Tibial artery (tissue), 4 donors: Measurements from ENCODE around the gene PICK1.

Experiments
- DNase-seq, 2 donors: peaks; one replicate each; pipeline ENCODE4 v3.0.0-alpha.2; 2019
- H3K27ac ChIP-seq, 2 donors: fragments of 200-600 bp; sonication (generic) in 1 of 2; 1 replicate in 1 of 2; 2 replicates in 1 of 2; pipeline ENCODE4 v1.5.1; 2018 to 2019; ENCODE audit warnings: mild to moderate bottlenecking in 1 of 2
- H3K27me3 ChIP-seq, 2 donors: fragments of 200-600 bp; sonication (generic) in 1 of 2; one replicate each; pipeline versions ENCODE4 v1.5.1 to v1.6.0; 2016 to 2019
- H3K36me3 ChIP-seq, 3 donors: fragments of 200-600 bp; sonication (generic) in 2 of 3; one replicate each; pipeline ENCODE4 v1.5.1; 2016 to 2019; ENCODE audit warnings: mild to moderate bottlenecking in 2 of 3
- H3K4me1 ChIP-seq, 4 donors: fragments of 200-600 bp; sonication (generic) in 2 of 4; 1 replicate in 3 of 4; 2 replicates in 1 of 4; pipeline ENCODE4 v1.5.1; 2016 to 2019
- H3K4me3 ChIP-seq, 2 donors: fragments of 200-600 bp; sonication (generic) in 1 of 2; 1 replicate in 1 of 2; 2 replicates in 1 of 2; pipeline ENCODE4 v1.5.1; 2018 to 2019; ENCODE audit warnings: mild to moderate bottlenecking in 2 of 2
- H3K9me3 ChIP-seq, 3 donors: fragments of 200-600 bp; sonication (generic) in 1 of 3; one replicate each; pipeline ENCODE4 v1.5.1; 2016 to 2019
- intact Hi-C: fragments of 100-400 bp; cut with DNase I; formaldehyde crosslinking; loops from one replicate; pipeline ENCODE4 v1.15.0; 2023; ENCODE audit warnings: low total_unique reads
- TF ChIP-seq, protein P1 (sequence below), 2 experiments: fragments of 200-600 bp in 1 of 2; fragments of 450-650 bp in 1 of 2; IDR thresholded peaks; one replicate each; pipeline ENCODE4 v1.5.1; 2017 to 2019; ENCODE audit warnings: antibody characterized with exemption in 2 of 2, mild to moderate bottlenecking in 1 of 2, moderate library complexity in 1 of 2

Gene PICK1

DNA sequence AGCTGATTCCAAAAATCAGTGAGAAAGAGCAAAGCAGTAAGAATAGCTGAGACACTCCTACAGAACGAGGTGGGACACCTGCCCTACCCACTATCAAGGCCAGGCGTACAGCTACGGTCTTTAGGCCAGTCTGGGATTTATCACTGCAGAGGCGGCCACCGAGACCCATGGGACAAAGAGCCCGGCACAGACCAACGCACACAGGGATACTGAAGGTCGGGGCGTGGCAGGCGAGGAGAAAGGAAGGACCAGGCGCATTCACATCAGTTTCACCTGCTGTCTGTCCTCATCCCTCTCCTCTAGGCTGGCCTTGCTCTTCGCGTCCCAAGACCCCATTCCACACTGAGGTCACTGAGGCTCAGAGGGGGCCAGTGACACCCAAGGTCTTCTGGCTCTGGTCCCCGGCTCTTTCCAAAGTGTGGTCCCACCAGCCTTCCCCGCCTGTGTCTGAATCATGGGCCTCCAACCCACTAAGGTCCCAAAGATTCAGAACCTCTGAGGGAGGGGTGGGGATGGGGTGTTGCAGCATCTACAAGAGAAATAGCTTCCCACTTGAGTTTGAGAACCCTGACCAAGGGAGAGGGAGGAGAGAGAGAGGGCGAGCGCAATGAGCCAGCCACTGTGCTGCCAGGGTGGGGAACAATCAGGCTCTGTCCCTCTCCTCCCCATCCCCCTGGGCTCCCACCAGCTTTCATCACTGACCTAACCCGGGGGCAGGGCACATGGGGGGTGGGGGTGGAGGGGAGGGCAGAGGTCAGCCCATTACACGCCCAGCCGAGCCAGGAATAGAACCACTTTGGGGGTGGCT, 7.2 kb upstream of the PICK1 start:
- H3K36me3 ChIP-seq, result no peaks in the 10 kb centered on the region
- TF ChIP-seq, protein P1, sequence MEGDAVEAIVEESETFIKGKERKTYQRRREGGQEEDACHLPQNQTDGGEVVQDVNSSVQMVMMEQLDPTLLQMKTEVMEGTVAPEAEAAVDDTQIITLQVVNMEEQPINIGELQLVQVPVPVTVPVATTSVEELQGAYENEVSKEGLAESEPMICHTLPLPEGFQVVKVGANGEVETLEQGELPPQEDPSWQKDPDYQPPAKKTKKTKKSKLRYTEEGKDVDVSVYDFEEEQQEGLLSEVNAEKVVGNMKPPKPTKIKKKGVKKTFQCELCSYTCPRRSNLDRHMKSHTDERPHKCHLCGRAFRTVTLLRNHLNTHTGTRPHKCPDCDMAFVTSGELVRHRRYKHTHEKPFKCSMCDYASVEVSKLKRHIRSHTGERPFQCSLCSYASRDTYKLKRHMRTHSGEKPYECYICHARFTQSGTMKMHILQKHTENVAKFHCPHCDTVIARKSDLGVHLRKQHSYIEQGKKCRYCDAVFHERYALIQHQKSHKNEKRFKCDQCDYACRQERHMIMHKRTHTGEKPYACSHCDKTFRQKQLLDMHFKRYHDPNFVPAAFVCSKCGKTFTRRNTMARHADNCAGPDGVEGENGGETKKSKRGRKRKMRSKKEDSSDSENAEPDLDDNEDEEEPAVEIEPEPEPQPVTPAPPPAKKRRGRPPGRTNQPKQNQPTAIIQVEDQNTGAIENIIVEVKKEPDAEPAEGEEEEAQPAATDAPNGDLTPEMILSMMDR (IDR thresholded peaks at IDR 0.05), result no peak
- H3K9me3 ChIP-seq, result no peaks in the 10 kb centered on the region
- intact Hi-C loops, result loop anchor here (5.0 kb wide), 2 partner anchors 302 to 522 kb away; partner anchors contain the start of gene DMC1
- peaks cover 0 to 7% (median 3%) of the 10 kb centered on the region in 4 donors for H3K4me1 ChIP-seq
- no peak overlapping the region for H3K4me3 ChIP-seq
- H3K27me3 ChIP-seq, result peaks cover 0 to 22% of the 10 kb centered on the region in 2 donors
- no peak overlapping the region for H3K27ac ChIP-seq
- DNase-seq, result no peak

DNA sequence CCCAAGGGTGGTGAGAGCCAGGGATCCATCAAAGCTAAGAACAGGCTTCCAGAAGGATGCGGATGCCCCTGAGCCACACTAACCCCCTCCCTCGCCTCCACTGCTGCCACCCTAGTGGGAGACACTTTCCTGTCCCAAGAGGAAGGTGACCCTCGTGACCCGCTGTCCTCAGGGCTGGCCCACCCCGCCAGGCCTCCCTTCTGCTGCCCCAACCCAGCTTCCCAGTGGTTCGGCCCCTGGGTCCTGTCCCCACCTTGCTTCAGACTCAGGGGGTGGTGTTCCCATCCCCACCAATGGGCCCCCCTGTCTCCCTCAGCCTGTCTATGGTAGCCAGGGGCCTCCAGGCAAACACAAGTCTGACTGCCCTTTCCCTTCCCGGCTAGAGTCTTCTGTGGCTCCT, 6.5 kb upstream of the PICK1 start:
- TF ChIP-seq, protein P1 (IDR thresholded peaks at IDR 0.05), result no peak
- intact Hi-C loops, result loop anchor here (5.0 kb wide), 2 partner anchors 302 to 522 kb away; partner anchors contain the start of gene DMC1
- H3K4me1 ChIP-seq, result peaks cover 0 to 7% (median 3%) of the 10 kb centered on the region in 4 donors
- H3K27ac ChIP-seq, result no peak overlapping the region
- H3K36me3 ChIP-seq, result no peaks in the 10 kb centered on the region
- H3K4me3 ChIP-seq, result no peak overlapping the region
- H3K9me3 ChIP-seq, result no peaks in the 10 kb centered on the region
- no peak for DNase-seq
- H3K27me3 ChIP-seq, result peaks cover 0 to 22% of the 10 kb centered on the region in 2 donors

DNA sequence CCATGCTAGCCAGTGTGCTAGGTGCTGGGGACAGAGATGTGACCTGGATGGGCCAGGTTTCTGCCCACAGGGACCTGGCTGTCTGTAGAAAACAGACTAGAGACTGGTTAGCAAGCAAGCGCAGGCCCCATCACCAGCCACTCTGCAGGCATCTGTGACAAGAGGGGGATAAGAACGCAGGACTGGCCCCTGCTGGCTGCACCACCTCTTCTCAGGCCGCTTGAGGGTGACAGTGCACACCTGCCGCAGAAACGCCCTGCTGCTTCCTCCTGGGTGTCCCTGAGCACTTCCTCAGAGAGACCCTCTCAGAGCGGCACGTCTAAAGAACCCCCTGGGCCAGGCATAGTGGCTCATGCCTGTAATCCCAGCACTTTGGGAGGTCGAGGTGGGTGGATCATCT, 5.9 kb upstream of the PICK1 start:
- TF ChIP-seq, protein P1 (IDR thresholded peaks at IDR 0.05), result no peak
- no peaks in the 10 kb centered on the region for H3K36me3 ChIP-seq
- intact Hi-C loops, result loop anchor here (5.0 kb wide), 2 partner anchors 301 to 521 kb away; partner anchors contain the start of gene DMC1
- peaks cover 0 to 9% (median 3%) of the 10 kb centered on the region in 4 donors for H3K4me1 ChIP-seq
- H3K9me3 ChIP-seq, result no peaks in the 10 kb centered on the region
- DNase-seq, result no peak
- H3K4me3 ChIP-seq, result no peak overlapping the region
- H3K27ac ChIP-seq, result no peak overlapping the region
- H3K27me3 ChIP-seq, result peaks cover 0 to 21% of the 10 kb centered on the region in 2 donors

DNA sequence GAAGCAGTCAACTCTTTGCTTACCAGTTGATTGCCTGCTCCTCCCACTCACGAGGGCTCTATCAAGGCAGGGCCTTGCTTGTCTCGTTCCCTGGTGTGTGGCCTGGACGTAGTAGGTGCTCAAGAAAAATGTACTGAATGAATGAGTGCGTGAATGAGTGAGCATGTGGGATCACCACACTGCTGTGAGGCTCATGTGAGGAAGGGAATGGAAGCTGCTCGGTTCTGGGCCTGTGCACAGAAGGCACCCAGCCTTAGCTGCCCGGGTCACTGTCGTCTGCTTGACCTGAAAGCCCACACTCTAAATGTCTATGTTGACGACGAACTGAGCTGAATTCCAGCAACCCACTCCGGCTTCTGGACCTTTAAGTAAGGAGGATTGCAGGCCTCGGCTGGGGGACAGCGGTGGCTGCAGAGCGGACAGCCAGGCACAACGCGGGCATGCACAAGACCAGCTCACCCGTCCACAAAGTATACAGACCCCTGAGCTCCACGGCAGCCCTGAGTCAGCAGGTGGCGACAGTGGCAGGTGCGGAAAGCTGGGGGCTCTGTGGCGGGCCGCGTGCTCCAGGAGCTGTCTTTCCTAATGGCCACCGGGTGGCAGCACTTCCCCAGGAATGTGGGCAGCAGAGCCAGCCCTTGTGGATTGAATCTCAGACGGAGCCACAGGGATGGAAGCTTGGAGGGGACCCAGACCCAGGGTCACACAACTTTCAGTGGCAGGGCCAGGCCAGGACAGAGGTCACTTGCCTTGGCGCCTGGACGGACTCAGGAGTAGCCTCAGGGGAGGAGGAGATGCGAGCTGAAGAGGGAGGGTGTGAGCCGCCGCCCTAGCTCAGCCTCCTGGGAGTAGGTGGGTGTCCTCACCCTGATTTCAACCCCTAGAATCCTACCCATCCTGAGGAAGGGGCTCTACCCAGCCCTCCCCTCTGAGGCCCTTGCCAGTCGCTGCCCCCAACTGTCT, 5.0 kb upstream of the PICK1 start:
- peak; percentile 69 to 83 for DNase-seq
- TF ChIP-seq, protein P1 (IDR thresholded peaks at IDR 0.05), result peak; percentile 78 to 90
- Histone ChIP-seq H3K4me1 (peaks cover 0 to 17% (median 9%) of the 10 kb centered on the region in 4 donors), H3K36me3 (no peaks in the 10 kb centered on the region), H3K27me3 (peaks cover 0 to 20% of the 10 kb centered on the region in 2 donors), H3K27ac (no peak overlapping the region), H3K9me3 (no peaks in the 10 kb centered on the region), H3K4me3 (no peak overlapping the region)
- intact Hi-C loops, result loop anchor here (5.0 kb wide), 2 partner anchors 300 to 520 kb away; partner anchors contain the start of gene DMC1

DNA sequence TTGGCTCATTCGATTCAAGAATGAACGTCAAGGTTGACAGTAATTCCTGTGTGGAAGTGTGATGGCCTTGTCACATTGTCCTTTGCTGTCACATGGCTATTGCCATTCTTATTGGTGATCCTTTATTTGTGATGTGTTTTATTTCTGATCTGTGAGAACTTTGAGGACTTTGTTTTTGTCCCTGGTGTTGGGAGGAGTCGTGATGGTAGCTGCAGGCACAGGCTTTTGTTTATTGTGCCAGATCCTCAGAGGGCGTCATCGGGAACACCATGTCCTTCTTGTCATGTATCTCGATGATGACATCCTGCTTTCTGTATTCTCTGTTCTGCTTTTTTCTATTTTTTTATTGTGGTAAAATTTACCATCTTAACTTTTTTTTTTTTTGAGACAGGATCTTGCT, 5.6 kb downstream of the PICK1 start:
- H3K36me3 ChIP-seq, result peaks cover 24 to 89% (median 34%) of the 10 kb centered on the region in 3 donors
- DNase-seq, result peak in 1 of 2 donors; percentile 60
- H3K27me3 ChIP-seq, result no peaks in the 10 kb centered on the region
- H3K4me1 ChIP-seq, result peaks cover 0 to 18% (median 6%) of the 10 kb centered on the region in 4 donors
- H3K9me3 ChIP-seq, result no peaks in the 10 kb centered on the region
- intact Hi-C loops, result no loop called here
- TF ChIP-seq, protein P1 (IDR thresholded peaks at IDR 0.05), result no peak
- H3K4me3 ChIP-seq, result no peak overlapping the region
- H3K27ac ChIP-seq, result peak overlapping the region; percentile 5 to 30
